GM18505 (cell line): ENCODE results near the gene LILRB5.
"Not testable (repeated sequence)": the region's sequence is repeated elsewhere in the genome, so short reads cannot be mapped to it uniquely, and the experiment has no call there.

Experiments used
- ATAC-seq: cut with Tn5 transposase; IDR thresholded peaks from one replicate; pipeline ENCODE4 v1.9.1; 2021; ENCODE audit not compliant: unreplicated experiment
- POLR2A ChIP-seq: IDR thresholded peaks from 4 replicates; pipeline ENCODE4 v1.6.1; 2011; ENCODE audit warnings: borderline replicate concordance; ENCODE audit not compliant: insufficient read depth, insufficient read length; ENCODE audit errors: extremely low read depth

LILRB5 gene

DNA sequence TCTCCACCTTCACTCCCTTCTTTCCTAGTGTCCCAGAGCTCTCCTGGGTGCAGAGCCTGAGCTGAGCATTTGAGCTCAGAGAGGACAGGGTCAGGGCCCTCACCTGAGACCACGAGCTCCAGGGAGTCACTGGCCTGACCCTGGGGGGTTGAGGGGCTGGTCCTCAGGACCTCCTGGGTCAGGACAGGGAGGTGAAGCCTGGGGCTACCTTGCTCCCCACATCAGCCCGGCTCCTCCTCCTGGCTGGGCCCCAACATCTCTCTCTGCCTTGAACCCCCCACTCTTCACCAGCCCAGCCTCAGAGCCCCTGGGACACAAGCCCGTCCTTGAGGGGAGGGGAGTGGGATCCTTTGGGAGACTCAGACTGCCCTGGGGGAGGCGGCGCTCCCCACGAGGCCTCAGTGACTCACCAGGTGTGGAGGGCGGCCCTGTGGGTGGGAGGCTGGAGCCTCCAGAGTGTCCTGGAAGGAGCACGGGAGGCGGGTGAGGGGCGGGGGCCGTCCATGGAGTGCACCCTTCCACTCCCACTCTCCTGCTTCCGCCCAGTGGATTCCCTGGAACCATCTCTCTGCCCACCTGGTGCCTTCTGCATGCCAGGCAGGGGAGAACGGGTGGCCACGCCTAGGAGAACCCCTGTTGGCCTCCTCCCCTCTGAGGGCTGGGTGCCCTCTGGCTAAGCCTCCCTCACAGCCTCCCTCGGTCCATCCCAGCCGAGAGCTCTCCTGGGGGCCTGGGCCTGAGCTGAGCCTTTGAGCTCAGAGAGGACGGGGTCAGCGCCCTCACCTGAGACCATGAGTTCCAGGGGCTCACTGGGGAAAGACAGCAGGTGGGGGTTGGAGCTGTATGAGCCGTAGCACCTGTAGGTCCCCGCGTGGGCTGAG, 17.3 kb downstream of the LILRB5 start:
- not testable (repeated sequence) for ATAC-seq

DNA sequence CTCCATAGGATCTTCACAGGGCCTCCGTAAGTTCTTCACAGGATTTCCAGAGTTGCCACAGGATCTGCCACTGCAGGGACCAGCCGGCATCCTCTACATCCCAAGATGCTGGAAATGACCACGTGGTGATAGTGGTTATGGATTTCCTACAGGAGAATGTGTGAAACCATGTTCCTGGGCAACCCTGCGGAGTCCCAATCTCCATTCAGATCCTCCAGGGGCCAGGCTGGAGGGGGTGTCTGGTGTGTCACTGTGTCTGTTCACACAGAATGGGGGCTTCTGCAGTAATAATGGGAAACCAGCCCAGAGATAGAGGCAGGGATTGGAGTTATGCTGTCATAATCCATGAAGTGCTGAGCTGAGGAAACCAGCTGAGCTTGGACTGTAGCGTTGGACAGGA, 23.1 kb downstream of the LILRB5 start:
- no peak for ATAC-seq
- no peak for TF ChIP-seq POLR2A

GRCh38 chr19:54231077-54231931, 25.8 kb downstream of the LILRB5 start:
- ATAC-seq = no peak
- no peak for TF ChIP-seq POLR2A

DNA sequence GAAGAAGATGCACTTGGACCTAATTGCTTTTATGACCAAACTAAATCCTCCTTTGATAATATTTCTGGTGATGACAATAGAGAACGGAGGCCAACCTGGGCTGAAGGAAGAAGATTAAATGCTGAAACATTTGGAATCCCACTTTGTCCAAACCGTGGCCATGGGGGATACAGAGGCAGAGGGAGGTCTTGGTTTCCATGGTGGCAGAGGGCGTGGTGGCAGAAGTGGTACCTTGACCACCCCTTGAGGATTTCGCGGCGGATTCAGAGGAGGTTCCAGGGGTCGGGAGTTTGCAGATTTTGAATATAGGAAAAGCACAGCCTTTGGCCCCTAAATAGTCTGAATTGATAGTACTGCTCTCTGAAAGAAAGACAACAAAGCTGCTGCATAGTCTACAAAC, 27.0 kb downstream of the LILRB5 start:
- ATAC-seq = no peak
- TF ChIP-seq POLR2A = no peak

GRCh38 chr19:54229146-54229545, 27.9 kb downstream of the LILRB5 start:
- no peak for ATAC-seq
- TF ChIP-seq POLR2A = no peak

GRCh38 chr19:54224619-54225018, 32.5 kb downstream of the LILRB5 start:
- ATAC-seq = not testable (repeated sequence)

DNA sequence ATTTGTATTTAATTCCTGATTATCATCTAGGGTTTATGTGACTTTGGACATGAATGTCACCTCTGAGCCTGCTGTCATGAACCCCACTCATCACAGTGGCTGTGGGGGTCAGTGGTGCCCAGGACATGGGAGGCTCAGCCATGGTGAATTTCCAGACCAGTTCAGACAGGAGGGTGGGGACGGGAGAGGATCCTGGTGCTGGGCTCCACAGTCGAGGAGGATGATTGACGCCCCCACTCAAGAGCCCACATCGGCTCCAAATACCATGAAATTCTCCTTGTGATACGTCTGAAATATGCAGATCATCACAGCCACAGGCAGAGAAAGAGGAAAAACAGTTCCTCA, 33.2 kb downstream of the LILRB5 start:
- not testable (repeated sequence) for ATAC-seq

GRCh38 chr19:54223277-54223936, 33.7 kb downstream of the LILRB5 start:
- not testable (repeated sequence) for ATAC-seq

- ATAC-seq = not testable (repeated sequence)
These were observed 34.4 kb downstream of the LILRB5 start, which contains the start of gene LILRB3 for GRCh38 chr19:54222474-54223276. LILRB3 (minus strand) TSS chr19:54223007; CDS start chr19:54222976, 31 bp downstream.

GRCh38 chr19:54221947-54222346, 35.1 kb downstream of the LILRB5 start:
- not testable (repeated sequence) for ATAC-seq

DNA sequence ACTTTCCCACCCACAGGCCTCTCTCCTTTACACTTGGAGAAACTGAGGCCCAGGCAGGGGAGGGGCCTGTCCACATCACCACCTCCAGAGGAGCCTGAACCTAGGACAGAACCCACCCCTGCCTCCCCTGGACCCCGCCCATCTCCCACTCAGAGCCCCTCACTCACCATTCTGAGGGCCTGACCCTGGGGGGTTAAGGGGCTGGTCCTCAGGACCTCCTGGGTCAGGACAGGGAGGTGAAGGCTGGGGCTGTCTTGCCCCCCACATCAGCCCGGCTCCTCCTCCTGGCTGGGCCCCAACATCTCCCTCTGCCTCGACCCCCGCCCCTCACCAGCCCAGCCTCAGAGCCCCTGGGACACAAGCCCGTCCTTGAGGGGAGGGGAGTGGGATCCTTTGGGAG, 37.4 kb downstream of the LILRB5 start:
- ATAC-seq = not testable (repeated sequence)

GRCh38 chr19:54218960-54219661, 38.0 kb downstream of the LILRB5 start:
- TF ChIP-seq POLR2A = no peak

DNA sequence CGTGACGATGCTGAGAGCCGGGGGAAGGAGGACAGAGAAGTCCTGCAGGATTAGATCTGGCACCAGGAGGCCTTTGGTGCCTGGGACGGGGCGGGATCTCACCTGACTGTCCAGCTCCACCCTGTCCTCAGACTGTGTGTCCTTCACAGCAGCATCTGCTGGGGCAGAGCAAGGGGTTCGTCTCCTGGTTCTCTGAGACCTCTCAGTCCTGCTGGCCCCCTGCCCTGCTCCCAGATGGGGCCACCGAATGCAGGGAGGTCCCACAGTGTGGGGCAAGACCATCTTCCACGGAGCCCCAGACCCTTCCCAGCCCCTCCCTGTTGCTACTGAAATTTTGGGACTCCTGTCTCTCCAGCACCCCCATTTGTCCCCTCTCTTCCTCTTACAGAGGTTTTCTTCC, 38.8 kb downstream of the LILRB5 start:
- ATAC-seq = no peak
- TF ChIP-seq POLR2A = no peak

More at GRCh38 chr19:54218960-54219661, 38.0 kb downstream of the LILRB5 start:
- ATAC-seq = no peak

- ATAC-seq = not testable (repeated sequence)
These were observed 39.4 kb downstream of the LILRB5 start for GRCh38 chr19:54217517-54218247.
